Medulla oblongata (tissue), 1 donor: ENCODE results near the gene ERICH3.
A peak's percentile ranks its signal among the peaks of the same experiment; 100 is the strongest.

Source experiments
- DNase-seq: peaks from one replicate; pipeline ENCODE4 v3.0.0-alpha.2; 2015; ENCODE audit errors: extremely low spot score

ERICH3 gene

GRCh38 chr1:74587888-74588287 lies 85.7 kb downstream of the ERICH3 start:
- DNase-seq = no peak

- no peak for DNase-seq
Observed at GRCh38 chr1:74586253-74586897, 87.2 kb downstream of the ERICH3 start.

GRCh38 chr1:74584185-74584584 lies 89.4 kb downstream of the ERICH3 start:
- no peak for DNase-seq

- DNase-seq = no peak
Observed at GRCh38 chr1:74583397-74583796, 90.2 kb downstream of the ERICH3 start.

GRCh38 chr1:74579425-74579824 lies 94.2 kb downstream of the ERICH3 start:
- DNase-seq = no peak

- no peak for DNase-seq
Observed at GRCh38 chr1:74578101-74578500, 95.5 kb downstream of the ERICH3 start.

GRCh38 chr1:74571891-74572290 lies 101.7 kb downstream of the ERICH3 start:
- DNase-seq = no peak

- no peak for DNase-seq
Observed at GRCh38 chr1:74571493-74571800, 102.1 kb downstream of the ERICH3 start.

GRCh38 chr1:74570797-74571492 lies 102.6 kb downstream of the ERICH3 start:
- DNase-seq = no peak

GRCh38 chr1:74549932-74550331 lies 123.7 kb downstream of the ERICH3 start:
- DNase-seq = no peak

GRCh38 chr1:74548961-74549750 lies 124.4 kb downstream of the ERICH3 start:
- no peak for DNase-seq

- no peak for DNase-seq
Observed at GRCh38 chr1:74545821-74546220, 127.8 kb downstream of the ERICH3 start.

- peak; percentile 9 for DNase-seq
Observed at GRCh38 chr1:74534241-74534640, 139.4 kb downstream of the ERICH3 start.

- DNase-seq = no peak
Observed at GRCh38 chr1:74531796-74532195, 141.8 kb downstream of the ERICH3 start.

- no peak for DNase-seq
Observed at GRCh38 chr1:74530892-74531291, 142.7 kb downstream of the ERICH3 start.

- no peak for DNase-seq
Observed at GRCh38 chr1:74528123-74528522, 145.5 kb downstream of the ERICH3 start.

GRCh38 chr1:74526708-74527107 lies 146.9 kb downstream of the ERICH3 start:
- no peak for DNase-seq

- no peak for DNase-seq
Observed at GRCh38 chr1:74523873-74524480, 149.6 kb downstream of the ERICH3 start.

- no peak for DNase-seq
Observed at GRCh38 chr1:74522148-74522547, 151.4 kb downstream of the ERICH3 start.
